D721Med (cell line): ENCODE results near the gene SYNJ2.
"Not testable (repeated sequence)": the region's sequence is repeated elsewhere in the genome, so short reads cannot be mapped to it uniquely, and the experiment has no call there.

Experiments
- DNase-seq: peaks from one replicate; pipeline ENCODE4 v3.0.0; 2011; ENCODE audit warnings: low spot score; ENCODE audit not compliant: insufficient read length
- FAIRE-seq: peaks from 2 replicates; lab custom pipeline; 2011; peaks lifted over from hg19 to GRCh38; lab: Jason Lieb, UNC
- CTCF ChIP-seq: IDR thresholded peaks from 2 replicates; pipeline ENCODE4 v1.5.1; 2012; ENCODE audit warnings: mild to moderate bottlenecking, control low read depth; ENCODE audit not compliant: insufficient read depth; ENCODE audit errors: missing control alignments

SYNJ2 gene

DNA sequence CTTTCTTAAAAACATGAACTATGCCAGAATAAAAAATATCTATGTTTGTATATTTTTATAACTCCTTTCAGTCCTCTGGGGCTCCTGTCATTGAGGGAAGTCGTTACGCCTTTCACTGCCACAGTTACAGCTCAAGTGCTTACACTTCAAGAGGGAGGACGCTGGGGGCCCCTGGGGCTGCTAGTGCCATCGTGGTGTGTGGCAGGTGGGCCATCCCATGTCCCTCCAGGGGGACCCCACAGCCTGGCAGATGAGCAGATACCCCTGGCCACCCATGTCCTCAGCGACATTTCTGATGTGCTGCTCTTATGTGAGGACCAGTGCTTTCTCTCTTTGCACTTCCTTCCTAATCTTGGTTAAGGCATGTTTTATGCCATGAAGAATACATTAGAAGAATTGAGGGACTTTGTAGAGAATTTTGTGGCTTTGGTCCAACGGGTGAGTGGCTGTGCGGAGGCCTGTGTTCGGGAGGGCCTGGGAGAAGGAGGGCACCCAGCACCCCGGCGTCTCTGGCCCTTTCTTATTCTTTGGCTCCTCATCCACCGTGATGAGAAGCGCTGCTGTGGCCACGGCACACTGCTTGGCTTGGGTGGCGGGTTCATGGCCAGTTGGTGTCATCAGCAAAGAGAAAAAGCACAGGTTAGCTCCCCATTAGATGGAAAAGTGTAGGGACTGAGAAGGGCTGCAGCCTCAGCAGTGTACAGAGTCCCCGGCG is 38.3 kb upstream of the SYNJ2 start:
- DNase-seq (no peak), FAIRE-seq (no peak)
- TF ChIP-seq CTCF = no peak

DNA sequence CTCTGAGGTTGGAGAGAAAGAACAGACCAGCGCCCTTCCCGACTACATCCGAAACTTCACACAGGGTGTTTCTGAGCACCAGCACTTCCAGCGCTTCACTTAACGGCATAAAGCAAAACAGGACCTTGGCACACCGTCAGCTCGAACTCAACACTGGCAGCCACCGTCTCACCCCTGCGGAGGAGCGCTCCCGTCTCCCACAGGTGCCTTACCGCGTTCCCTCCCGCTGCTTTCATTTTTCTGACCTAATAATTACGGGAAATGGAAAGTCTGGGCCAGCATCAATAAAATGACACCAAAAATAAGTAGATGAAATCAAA is 37.7 kb upstream of the SYNJ2 start:
- FAIRE-seq (no peak), DNase-seq (no peak)
- no peak for TF ChIP-seq CTCF

- TF ChIP-seq CTCF = no peak
- FAIRE-seq = no peak
- DNase-seq = no peak
Observed at GRCh38 chr6:157944983-157945931, 36.4 kb upstream of the SYNJ2 start.

GRCh38 chr6:157946053-157946617 is 35.5 kb upstream of the SYNJ2 start:
- TF ChIP-seq CTCF = no peak
- DNase-seq = no peak

GRCh38 chr6:157946865-157947532 is 34.7 kb upstream of the SYNJ2 start:
- DNase-seq (no peak), FAIRE-seq (no peak)
- TF ChIP-seq CTCF = peak; percentile 68

More at GRCh38 chr6:157946053-157946617, 35.5 kb upstream of the SYNJ2 start:
- no peak for FAIRE-seq

GRCh38 chr6:157950899-157951298 is 30.8 kb upstream of the SYNJ2 start:
- FAIRE-seq, DNase-seq: not testable (repeated sequence)

GRCh38 chr6:157951828-157952227 is 29.8 kb upstream of the SYNJ2 start:
- no peak for TF ChIP-seq CTCF
- no peak for DNase-seq
- FAIRE-seq = no peak
